Epithelial cell of esophagus (primary cell): ENCODE results near the gene DHRS12.

ENCODE experiments used
- DNase-seq: peaks from one replicate; pipeline ENCODE4 v3.0.0; 2010; ENCODE audit warnings: low read depth
- H3K4me3 ChIP-seq: 2 replicates; pipeline ENCODE4 v1.5.1; 2011; ENCODE audit warnings: mild to moderate bottlenecking, low read length, control low read depth
- CTCF ChIP-seq: IDR thresholded peaks from 2 replicates; pipeline ENCODE4 v1.5.1; 2011; ENCODE audit warnings: low read depth, mild to moderate bottlenecking, low read length, control low read depth, inconsistent platforms; ENCODE audit not compliant: insufficient read depth; ENCODE audit errors: missing control alignments

The DHRS12 gene

GRCh38 chr13:51742611-51743010, 61.4 kb downstream of the DHRS12 start:
- TF ChIP-seq CTCF = no peak
- H3K4me3 ChIP-seq = no peak overlapping the region
- no peak for DNase-seq

DNA sequence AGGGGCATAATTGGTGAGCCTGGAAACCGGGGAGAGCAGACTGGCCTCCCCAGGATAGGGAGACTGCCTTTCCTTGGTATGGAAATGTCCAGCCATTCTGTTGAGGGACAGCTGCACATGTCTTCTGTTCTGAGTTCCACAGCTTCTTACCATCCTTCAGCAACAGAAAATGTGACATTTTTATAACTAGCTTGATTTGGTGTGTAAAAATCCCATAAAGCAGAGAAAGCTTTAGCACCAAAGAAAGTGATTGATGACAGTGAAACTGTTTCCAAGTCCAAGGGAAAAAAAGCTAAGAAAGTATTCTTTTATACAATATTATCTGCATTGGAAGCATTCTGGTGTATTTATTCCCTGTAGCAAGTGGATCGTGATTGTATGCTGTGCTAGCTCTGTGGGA, 61.9 kb downstream of the DHRS12 start:
- no peak for DNase-seq
- no peak for TF ChIP-seq CTCF
- H3K4me3 ChIP-seq = no peak overlapping the region

DNA sequence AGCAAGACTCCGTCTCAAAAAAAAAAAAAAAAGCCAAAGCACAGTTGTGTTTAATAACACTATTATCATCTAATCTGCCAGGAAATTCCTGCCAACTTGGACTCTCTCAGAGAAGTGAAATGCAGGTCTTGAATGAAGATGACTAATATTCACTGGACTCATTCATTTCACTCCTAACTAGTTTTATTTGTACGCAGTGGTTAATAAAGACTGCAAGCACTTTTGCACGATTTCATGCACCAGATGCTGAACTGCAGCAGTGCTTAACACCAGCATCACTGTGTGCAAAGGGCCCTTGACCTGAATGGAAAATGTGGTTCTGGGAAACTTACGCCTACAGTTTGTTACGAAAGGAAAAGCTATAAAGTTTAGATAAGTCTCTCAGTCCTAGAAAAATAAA, 63.3 kb downstream of the DHRS12 start:
- DNase-seq = no peak
- no peak for TF ChIP-seq CTCF
- H3K4me3 ChIP-seq = no peak overlapping the region

DNA sequence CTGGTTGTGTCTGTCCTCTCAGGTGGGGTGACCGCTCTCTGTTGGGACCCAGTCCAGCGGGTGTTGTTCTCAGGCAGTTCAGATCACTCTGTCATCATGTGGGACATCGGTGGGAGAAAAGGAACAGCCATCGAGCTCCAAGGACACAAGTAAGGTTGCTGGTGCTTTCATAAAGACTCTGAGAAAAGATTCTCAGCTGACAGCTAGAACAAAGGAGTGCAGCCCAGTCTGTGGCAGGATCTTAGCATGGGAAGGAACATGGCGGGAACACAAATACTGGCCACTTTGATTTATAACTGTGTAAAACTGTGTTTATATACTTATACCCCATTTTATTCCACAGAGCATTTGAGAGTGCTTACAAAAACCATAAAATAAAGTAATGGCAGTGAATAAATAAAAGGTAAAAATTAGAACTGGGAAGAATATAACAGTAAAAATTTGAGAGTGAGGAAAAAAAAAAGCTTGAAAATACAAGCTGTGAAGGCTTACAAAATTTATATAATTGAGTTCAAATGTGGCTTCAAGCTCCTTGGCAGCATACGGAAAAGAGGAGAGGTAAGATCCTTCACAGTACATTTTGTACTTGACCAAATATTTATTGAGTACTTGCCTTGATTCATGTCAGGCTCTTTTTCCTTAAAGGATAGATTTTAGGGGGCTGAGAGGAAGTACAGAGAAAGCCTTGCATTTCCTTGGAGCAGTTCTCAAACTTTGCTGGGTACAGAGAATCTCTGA, 64.8 kb downstream of the DHRS12 start:
- DNase-seq = no peak
- H3K4me3 ChIP-seq = no peak overlapping the region
- no peak for TF ChIP-seq CTCF

GRCh38 chr13:51738226-51738905, 65.6 kb downstream of the DHRS12 start:
- no peak for DNase-seq
- TF ChIP-seq CTCF = no peak
- no peak overlapping the region for H3K4me3 ChIP-seq

GRCh38 chr13:51737609-51738008, 66.4 kb downstream of the DHRS12 start:
- no peak for TF ChIP-seq CTCF
- DNase-seq = no peak
- H3K4me3 ChIP-seq = no peak overlapping the region
